ENCODE measurements around the gene USP54. TPM values are rescaled to one million over a fixed set of nuclear protein-coding genes. Genes with fewer than 3 reads are reported as not detected.

The USP54 gene
- total RNA-seq, 2 experiments from 2014 or later: 15.2 to 16.4 TPM

DNA sequence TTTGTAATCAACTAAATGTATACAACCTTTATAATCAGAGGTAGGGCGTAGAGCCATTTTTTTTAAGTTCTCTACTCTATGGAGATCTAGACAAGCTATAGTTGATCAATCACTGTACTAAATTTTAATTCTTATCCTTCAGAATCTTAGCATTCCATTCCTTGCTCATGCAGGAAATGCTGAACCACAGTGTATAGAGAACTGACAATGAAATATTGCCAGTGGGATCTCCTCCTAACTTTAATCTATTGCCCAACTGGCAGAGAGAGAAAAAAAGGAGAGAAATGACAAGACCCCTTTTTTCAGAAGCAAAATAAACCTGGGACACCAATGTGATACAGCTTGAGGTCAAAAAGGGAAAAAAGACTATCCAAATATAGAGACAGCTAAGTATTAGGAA is 68.9 kb downstream of the USP54 start:
- H3K9me2 ChIP-seq (ENCODE audit: insufficient read depth, low read length): no peaks in the 10 kb centered on the region
- H3K27ac ChIP-seq (ENCODE audit: low read depth, low read length, poor library complexity, severe bottlenecking): no peak overlapping the region
- ChIA-PET CTCF (ENCODE audit: unreplicated experiment) (no interaction called here), POLR2A (no interaction called here)
- H3K4me3 ChIP-seq (ENCODE audit: low read depth, low read length, poor library complexity, severe bottlenecking): no peak overlapping the region
- H3K4me2 ChIP-seq (ENCODE audit: low read length): no peak overlapping the region
- H4K20me1 ChIP-seq (ENCODE audit: insufficient read depth, low read length): no peaks in the 10 kb centered on the region
- no peak for DNase-seq (ENCODE audit: low spot score)
- no peak overlapping the region for H2AFZ ChIP-seq (ENCODE audit: low read length)
- no peaks in the 10 kb centered on the region for H3K9me3 ChIP-seq (ENCODE audit: low read length)
- intact Hi-C loops (cut with micrococcal nuclease; ENCODE audit: unreplicated experiment): loop anchor here (10.0 kb wide), 1 partner anchor 257 kb away; no protein-coding TSS in a partner anchor
- no peaks in the 10 kb centered on the region for H3K4me1 ChIP-seq (ENCODE audit: insufficient read depth, low read length, poor library complexity, severe bottlenecking)
- no TSS peak for BruUV-seq (replicated peaks)
- TF ChIP-seq EZH2phosphoT487 (IDR thresholded peaks at IDR 0.05; ENCODE audit: borderline replicate concordance, low read depth, low read length): no peak
- TF ChIP-seq, protein P1, sequence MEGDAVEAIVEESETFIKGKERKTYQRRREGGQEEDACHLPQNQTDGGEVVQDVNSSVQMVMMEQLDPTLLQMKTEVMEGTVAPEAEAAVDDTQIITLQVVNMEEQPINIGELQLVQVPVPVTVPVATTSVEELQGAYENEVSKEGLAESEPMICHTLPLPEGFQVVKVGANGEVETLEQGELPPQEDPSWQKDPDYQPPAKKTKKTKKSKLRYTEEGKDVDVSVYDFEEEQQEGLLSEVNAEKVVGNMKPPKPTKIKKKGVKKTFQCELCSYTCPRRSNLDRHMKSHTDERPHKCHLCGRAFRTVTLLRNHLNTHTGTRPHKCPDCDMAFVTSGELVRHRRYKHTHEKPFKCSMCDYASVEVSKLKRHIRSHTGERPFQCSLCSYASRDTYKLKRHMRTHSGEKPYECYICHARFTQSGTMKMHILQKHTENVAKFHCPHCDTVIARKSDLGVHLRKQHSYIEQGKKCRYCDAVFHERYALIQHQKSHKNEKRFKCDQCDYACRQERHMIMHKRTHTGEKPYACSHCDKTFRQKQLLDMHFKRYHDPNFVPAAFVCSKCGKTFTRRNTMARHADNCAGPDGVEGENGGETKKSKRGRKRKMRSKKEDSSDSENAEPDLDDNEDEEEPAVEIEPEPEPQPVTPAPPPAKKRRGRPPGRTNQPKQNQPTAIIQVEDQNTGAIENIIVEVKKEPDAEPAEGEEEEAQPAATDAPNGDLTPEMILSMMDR (conservative IDR thresholded peaks at IDR 0.05; ENCODE audit: low read length): no peak
- no peaks in the 10 kb centered on the region for H3K79me2 ChIP-seq (ENCODE audit: insufficient read depth, low read depth, low read length)
- no peaks in the 10 kb centered on the region for H3K36me3 ChIP-seq (ENCODE audit: insufficient read depth, low read length)

DNA sequence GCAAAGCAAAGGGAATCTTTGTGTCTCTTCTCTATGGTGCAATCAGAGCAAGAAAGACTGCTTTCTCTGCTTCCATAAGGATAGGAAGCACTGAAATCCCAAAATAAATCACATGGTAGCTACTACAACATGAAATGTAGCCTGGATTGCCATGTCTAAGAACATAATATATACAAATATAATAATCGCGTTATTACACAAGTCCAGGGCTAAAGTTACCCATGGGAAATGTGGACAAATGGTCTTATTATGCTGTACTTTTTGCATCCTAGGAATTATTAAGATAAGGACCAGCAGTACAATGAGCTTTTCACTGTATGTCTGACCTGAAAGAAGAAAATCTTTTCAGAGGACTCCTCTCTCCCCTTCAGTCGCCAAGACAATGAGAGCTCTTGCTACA is 71.8 kb downstream of the USP54 start:
- Histone ChIP-seq H3K27ac (ENCODE audit: low read depth, low read length, poor library complexity, severe bottlenecking) (no peak overlapping the region), H3K4me2 (ENCODE audit: low read length) (no peak overlapping the region), H2AFZ (ENCODE audit: low read length) (no peak overlapping the region), H3K4me1 (ENCODE audit: insufficient read depth, low read length, poor library complexity, severe bottlenecking) (no peaks in the 10 kb centered on the region), H3K79me2 (ENCODE audit: insufficient read depth, low read depth, low read length) (no peaks in the 10 kb centered on the region), H4K20me1 (ENCODE audit: insufficient read depth, low read length) (no peaks in the 10 kb centered on the region), H3K9me3 (ENCODE audit: low read length) (no peaks in the 10 kb centered on the region), H3K4me3 (ENCODE audit: low read depth, low read length, poor library complexity, severe bottlenecking) (no peak overlapping the region), H3K36me3 (ENCODE audit: insufficient read depth, low read length) (0 out of 2 replicates have a peak, but pooled peaks cover 3% of the 10 kb centered on the region), H3K9me2 (ENCODE audit: insufficient read depth, low read length) (no peaks in the 10 kb centered on the region)
- TF ChIP-seq EZH2phosphoT487 (IDR thresholded peaks at IDR 0.05; ENCODE audit: borderline replicate concordance, low read depth, low read length): no peak
- TF ChIP-seq, protein P1 (conservative IDR thresholded peaks at IDR 0.05; ENCODE audit: low read length): no peak
- no TSS peak for BruUV-seq (replicated peaks)
- DNase-seq (ENCODE audit: low spot score): no peak
- ChIA-PET CTCF (ENCODE audit: unreplicated experiment) (interaction anchor here (0.6 kb wide), 1 partner anchor 48 kb away, joined by 3 read pairs; no protein-coding TSS in a partner anchor), POLR2A (interaction anchor here (0.7 to 1.2 kb wide), 2 partner anchors 23 to 44 kb away, joined by 3 read pairs; partner anchors contain the start of gene PPP3CB)
- intact Hi-C loops (cut with micrococcal nuclease; ENCODE audit: unreplicated experiment): no loop called here

DNA sequence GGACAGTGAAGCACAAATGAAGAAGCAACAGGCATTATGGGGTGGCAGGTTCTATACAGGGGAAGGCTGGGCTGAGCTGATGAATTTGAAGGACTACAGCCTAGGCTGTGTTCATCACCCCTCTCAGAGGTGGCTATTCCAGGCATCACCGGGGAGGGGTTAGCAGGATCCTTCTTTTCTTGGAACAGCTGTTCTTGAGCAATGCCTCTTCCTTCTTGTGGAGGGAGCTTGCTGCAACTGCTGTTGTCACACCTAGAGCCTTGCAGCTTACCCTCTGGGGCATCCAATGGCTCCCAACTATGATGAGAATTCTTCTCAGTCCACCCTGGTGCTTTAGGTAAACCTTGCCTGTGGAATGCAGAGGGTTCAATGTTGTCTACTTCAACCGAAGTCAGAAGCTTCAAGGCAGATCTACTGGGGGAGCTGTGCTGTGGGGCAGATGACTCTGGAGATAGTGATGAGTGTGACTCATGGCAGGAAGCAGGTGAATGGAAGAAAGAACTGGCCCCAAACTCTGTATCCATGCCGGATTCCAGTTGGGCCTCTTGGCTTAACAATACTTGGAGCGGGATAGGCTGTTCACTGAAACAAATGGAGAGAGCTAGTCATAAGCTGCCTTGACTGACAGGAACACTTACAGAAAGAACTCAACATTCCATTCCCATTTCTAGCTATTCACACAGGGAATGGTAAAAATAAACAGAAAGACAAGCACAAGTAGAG is 73.8 kb downstream of the USP54 start:
- TF ChIP-seq EZH2phosphoT487 (IDR thresholded peaks at IDR 0.05; ENCODE audit: borderline replicate concordance, low read depth, low read length): no peak
- TF ChIP-seq, protein P1 (conservative IDR thresholded peaks at IDR 0.05; ENCODE audit: low read length): no peak
- Histone ChIP-seq H4K20me1 (ENCODE audit: insufficient read depth, low read length) (no peaks in the 10 kb centered on the region), H3K9me3 (ENCODE audit: low read length) (no peaks in the 10 kb centered on the region), H3K27ac (ENCODE audit: low read depth, low read length, poor library complexity, severe bottlenecking) (no peak overlapping the region), H3K79me2 (ENCODE audit: insufficient read depth, low read depth, low read length) (no peaks in the 10 kb centered on the region), H3K4me2 (ENCODE audit: low read length) (no peak overlapping the region), H3K4me3 (ENCODE audit: low read depth, low read length, poor library complexity, severe bottlenecking) (no peak overlapping the region), H3K9me2 (ENCODE audit: insufficient read depth, low read length) (no peaks in the 10 kb centered on the region), H3K4me1 (ENCODE audit: insufficient read depth, low read length, poor library complexity, severe bottlenecking) (no peaks in the 10 kb centered on the region), H3K36me3 (ENCODE audit: insufficient read depth, low read length) (0 out of 2 replicates have a peak, but pooled peaks cover 3% of the 10 kb centered on the region), H2AFZ (ENCODE audit: low read length) (no peak overlapping the region)
- BruUV-seq (replicated peaks): no TSS peak
- intact Hi-C loops (cut with micrococcal nuclease; ENCODE audit: unreplicated experiment): no loop called here
- no peak for DNase-seq (ENCODE audit: low spot score)
- ChIA-PET POLR2A (interaction anchor here (0.5 to 1.5 kb wide), 4 partner anchors 25 to 439 kb away, joined by 3 to 6 read pairs (median 3); no protein-coding TSS in a partner anchor), CTCF (ENCODE audit: unreplicated experiment) (no interaction called here)
